Prostate gland (tissue), 2 donors: ENCODE data around the gene SCARB1.

ENCODE experiments used
- POLR2A ChIP-seq: fragments of 450-650 bp; IDR thresholded peaks from one replicate; pipeline ENCODE4 v1.6.1; 2016; ENCODE audit warnings: antibody characterized with exemption, mild to moderate bottlenecking
- POLR2AphosphoS5 ChIP-seq: sonication (generic); formaldehyde crosslinking; IDR thresholded peaks from one replicate; pipeline ENCODE4 v1.6.1; 2017; ENCODE audit warnings: antibody characterized with exemption
- TF ChIP-seq, protein P1 (sequence below), 4 experiments: fragments of 200-600 bp in 2 of 4; fragments of 450-650 bp in 2 of 4; sonication (generic) in 2 of 4; IDR thresholded peaks; 1 replicate in 3 of 4; 2 replicates in 1 of 4; pipeline ENCODE4 v1.5.1; 2016 to 2019; ENCODE audit warnings: antibody characterized with exemption in 4 of 4, mild to moderate bottlenecking in 2 of 4, moderate library complexity in 2 of 4

- TF ChIP-seq POLR2A (no peak), POLR2AphosphoS5 (no peak)
- TF ChIP-seq, protein P1, sequence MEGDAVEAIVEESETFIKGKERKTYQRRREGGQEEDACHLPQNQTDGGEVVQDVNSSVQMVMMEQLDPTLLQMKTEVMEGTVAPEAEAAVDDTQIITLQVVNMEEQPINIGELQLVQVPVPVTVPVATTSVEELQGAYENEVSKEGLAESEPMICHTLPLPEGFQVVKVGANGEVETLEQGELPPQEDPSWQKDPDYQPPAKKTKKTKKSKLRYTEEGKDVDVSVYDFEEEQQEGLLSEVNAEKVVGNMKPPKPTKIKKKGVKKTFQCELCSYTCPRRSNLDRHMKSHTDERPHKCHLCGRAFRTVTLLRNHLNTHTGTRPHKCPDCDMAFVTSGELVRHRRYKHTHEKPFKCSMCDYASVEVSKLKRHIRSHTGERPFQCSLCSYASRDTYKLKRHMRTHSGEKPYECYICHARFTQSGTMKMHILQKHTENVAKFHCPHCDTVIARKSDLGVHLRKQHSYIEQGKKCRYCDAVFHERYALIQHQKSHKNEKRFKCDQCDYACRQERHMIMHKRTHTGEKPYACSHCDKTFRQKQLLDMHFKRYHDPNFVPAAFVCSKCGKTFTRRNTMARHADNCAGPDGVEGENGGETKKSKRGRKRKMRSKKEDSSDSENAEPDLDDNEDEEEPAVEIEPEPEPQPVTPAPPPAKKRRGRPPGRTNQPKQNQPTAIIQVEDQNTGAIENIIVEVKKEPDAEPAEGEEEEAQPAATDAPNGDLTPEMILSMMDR (IDR thresholded peaks at IDR 0.05): no peak
Measured at GRCh38 chr12:124783087-124783486, 80.6 kb downstream of the SCARB1 start.
